A549 (cell line): ENCODE results near the gene TFPT.

ENCODE experiments used
- CEBPB ChIP-seq, 2 experiments: fragments of >200 bp in 1 of 2; sonication (Bioruptor Twin) in 1 of 2; formaldehyde crosslinking in 1 of 2; IDR thresholded peaks; 2 replicates each; pipeline ENCODE4 v1.6.1; 2012 to 2016
- EP300 ChIP-seq, 2 experiments: fragments of >200 bp; sonication (Bioruptor Twin); formaldehyde crosslinking; IDR thresholded peaks; 2 replicates in 1 of 2; 3 replicates in 1 of 2; pipeline ENCODE4 v1.6.1; 2016 to 2017
- PBX3 ChIP-seq: IDR thresholded peaks from 2 replicates; pipeline ENCODE4 v1.6.1; 2012
- POLR2A ChIP-seq: IDR thresholded peaks from 2 replicates; pipeline ENCODE4 v1.6.1; 2012; ENCODE audit warnings: mild to moderate bottlenecking, low read length
- RCOR1 ChIP-seq: fragments of 150-350 bp; IDR thresholded peaks from 2 replicates; pipeline ENCODE4 v1.6.1; 2014; ENCODE audit warnings: antibody characterized with exemption, low read length, low read depth
- SMC3 ChIP-seq: fragments of >200 bp; sonication (Bioruptor Twin); formaldehyde crosslinking; IDR thresholded peaks from 3 replicates; pipeline ENCODE4 v1.6.1; 2018; ENCODE audit warnings: inconsistent platforms
- SREBF2 ChIP-seq: fragments of 450-650 bp; IDR thresholded peaks from 2 replicates; pipeline ENCODE4 v1.6.1; 2014; ENCODE audit warnings: mild to moderate bottlenecking, moderate library complexity
- TFCP2L1 ChIP-seq: fragments of 250-450 bp; sonication (Bioruptor Pico); IDR thresholded peaks from 2 replicates; pipeline ENCODE4 v1.5.0; 2021; ENCODE audit warnings: mild to moderate bottlenecking
- ZFP36 ChIP-seq: fragments of 450-650 bp; IDR thresholded peaks from 2 replicates; pipeline ENCODE4 v1.6.1; 2014; ENCODE audit warnings: borderline replicate concordance; ENCODE audit not compliant: partially characterized antibody
- TF ChIP-seq, protein P1 (sequence below): fragments of >200 bp; sonication (Bioruptor Twin); formaldehyde crosslinking; IDR thresholded peaks from 3 replicates; pipeline ENCODE4 v1.5.1; 2016
- TF ChIP-seq, protein P2 (sequence below): fragments of 200-600 bp; sonication (generic); IDR thresholded peaks from 2 replicates; pipeline ENCODE4 v1.6.1; 2016; ENCODE audit warnings: antibody characterized with exemption, mild to moderate bottlenecking, moderate library complexity
- TF ChIP-seq, protein P3 (sequence below): IDR thresholded peaks from 2 replicates; pipeline ENCODE4 v1.6.1; 2012

DNA sequence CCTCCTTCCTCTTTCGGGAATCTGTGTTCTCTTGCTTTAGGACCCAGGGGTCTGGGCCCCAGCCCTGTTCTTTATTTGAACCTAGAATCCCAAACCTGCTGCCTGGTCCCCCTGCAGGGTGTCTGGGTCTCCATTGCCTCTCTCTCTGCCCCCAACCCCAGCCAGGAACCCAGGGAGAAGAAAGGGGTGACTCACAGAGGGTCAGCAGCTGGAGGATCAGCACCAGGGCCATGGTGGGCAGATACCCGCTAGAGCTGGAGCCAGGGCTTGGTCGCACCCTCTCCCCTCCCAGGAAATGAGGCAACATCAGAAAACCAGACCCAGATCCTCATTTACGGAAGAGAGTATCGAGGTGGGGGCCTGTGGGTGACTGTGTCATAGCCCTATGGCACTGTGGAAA lies 14.9 kb downstream of the TFPT start, which contains the start of gene OSCAR:
- TF ChIP-seq ZFP36, result no peak
- TF ChIP-seq POLR2A, result no peak
- TF ChIP-seq SMC3, result no peak
- TF ChIP-seq, protein P1, sequence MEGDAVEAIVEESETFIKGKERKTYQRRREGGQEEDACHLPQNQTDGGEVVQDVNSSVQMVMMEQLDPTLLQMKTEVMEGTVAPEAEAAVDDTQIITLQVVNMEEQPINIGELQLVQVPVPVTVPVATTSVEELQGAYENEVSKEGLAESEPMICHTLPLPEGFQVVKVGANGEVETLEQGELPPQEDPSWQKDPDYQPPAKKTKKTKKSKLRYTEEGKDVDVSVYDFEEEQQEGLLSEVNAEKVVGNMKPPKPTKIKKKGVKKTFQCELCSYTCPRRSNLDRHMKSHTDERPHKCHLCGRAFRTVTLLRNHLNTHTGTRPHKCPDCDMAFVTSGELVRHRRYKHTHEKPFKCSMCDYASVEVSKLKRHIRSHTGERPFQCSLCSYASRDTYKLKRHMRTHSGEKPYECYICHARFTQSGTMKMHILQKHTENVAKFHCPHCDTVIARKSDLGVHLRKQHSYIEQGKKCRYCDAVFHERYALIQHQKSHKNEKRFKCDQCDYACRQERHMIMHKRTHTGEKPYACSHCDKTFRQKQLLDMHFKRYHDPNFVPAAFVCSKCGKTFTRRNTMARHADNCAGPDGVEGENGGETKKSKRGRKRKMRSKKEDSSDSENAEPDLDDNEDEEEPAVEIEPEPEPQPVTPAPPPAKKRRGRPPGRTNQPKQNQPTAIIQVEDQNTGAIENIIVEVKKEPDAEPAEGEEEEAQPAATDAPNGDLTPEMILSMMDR, result no peak
- TF ChIP-seq, protein P2, sequence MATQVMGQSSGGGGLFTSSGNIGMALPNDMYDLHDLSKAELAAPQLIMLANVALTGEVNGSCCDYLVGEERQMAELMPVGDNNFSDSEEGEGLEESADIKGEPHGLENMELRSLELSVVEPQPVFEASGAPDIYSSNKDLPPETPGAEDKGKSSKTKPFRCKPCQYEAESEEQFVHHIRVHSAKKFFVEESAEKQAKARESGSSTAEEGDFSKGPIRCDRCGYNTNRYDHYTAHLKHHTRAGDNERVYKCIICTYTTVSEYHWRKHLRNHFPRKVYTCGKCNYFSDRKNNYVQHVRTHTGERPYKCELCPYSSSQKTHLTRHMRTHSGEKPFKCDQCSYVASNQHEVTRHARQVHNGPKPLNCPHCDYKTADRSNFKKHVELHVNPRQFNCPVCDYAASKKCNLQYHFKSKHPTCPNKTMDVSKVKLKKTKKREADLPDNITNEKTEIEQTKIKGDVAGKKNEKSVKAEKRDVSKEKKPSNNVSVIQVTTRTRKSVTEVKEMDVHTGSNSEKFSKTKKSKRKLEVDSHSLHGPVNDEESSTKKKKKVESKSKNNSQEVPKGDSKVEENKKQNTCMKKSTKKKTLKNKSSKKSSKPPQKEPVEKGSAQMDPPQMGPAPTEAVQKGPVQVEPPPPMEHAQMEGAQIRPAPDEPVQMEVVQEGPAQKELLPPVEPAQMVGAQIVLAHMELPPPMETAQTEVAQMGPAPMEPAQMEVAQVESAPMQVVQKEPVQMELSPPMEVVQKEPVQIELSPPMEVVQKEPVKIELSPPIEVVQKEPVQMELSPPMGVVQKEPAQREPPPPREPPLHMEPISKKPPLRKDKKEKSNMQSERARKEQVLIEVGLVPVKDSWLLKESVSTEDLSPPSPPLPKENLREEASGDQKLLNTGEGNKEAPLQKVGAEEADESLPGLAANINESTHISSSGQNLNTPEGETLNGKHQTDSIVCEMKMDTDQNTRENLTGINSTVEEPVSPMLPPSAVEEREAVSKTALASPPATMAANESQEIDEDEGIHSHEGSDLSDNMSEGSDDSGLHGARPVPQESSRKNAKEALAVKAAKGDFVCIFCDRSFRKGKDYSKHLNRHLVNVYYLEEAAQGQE, result no peak
- TF ChIP-seq RCOR1, result no peak
- no peak for TF ChIP-seq CEBPB (IDR thresholded peaks at IDR 0.05)
- no peak for TF ChIP-seq TFCP2L1 (CRISPR knock-in tag)
- TF ChIP-seq, protein P3, sequence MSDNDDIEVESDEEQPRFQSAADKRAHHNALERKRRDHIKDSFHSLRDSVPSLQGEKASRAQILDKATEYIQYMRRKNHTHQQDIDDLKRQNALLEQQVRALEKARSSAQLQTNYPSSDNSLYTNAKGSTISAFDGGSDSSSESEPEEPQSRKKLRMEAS, result no peak
- TF ChIP-seq PBX3, result no peak
- TF ChIP-seq SREBF2, result no peak
- no peak for TF ChIP-seq EP300 (IDR thresholded peaks at IDR 0.05)
